NCI-H1930 (cell line): ENCODE results near the gene LONP2.
"Not testable (repeated sequence)": the region's sequence is repeated elsewhere in the genome, so short reads cannot be mapped to it uniquely, and the experiment has no call there.

ENCODE experiments used
- DNase-seq, 2 experiments: peaks; one replicate each; lab custom pipeline; 2025; lab: John Stamatoyannopoulos, UW

The LONP2 gene

DNA sequence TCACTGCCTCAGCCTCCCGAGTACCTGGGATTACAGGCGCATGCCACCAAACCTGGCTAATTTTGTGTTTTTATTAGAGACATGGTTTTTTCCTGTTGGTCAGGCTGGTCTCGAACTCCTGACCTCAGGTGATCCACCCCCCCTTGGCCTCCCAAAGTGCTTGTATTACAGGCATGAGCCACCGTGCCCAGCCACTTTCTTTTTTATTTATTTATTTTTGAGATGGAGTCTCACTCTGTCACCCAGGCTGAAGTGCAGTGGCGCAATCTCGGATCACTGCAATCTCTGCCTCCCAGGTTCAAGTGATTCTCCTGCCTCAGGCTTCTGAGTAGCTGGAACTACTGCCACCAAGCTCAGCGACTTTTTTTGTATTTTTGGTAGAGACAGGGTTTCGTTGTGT lies 158.4 kb downstream of the LONP2 start:
- not testable (repeated sequence) for DNase-seq

DNA sequence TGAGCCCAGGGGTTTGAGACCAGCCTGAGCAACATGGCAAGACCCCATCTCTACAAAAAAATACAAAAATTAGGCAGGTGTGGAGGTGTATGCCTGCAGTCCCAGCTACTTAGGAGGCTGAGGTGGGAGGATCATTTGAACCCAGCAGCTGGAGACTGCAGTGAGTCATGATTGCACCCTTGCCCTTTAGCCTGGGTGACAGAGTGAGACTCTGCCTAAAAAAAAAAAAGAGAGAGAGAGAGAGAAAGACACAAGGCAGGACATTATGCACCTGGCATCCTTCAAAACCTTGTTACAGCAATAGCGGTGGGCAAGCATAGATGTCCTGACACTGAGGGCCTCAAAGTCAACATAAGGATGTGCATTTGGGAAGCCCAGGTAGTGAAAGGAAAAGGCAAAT lies 161.1 kb downstream of the LONP2 start:
- no peak for DNase-seq

DNA sequence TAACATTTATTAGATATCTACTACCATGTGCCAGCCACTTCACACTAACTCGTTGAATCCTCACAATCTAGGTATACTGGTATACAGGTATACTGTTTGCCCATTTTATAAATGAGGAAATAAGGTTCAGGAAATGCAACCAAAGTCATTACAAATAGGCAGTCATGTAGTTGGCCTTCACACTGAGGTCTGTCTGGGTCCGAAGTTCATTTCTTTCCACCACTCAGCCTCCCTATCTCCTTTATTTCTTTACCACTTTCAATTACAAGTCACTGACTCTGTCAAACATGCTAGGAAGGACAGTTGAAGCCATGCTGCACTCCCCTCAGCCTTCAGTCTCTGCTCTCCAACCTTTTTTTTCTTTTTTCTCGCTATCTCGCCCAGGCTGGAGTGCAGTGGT lies 161.8 kb downstream of the LONP2 start:
- DNase-seq: no peak
